Measurements from ENCODE around the gene GRID1.

DNA sequence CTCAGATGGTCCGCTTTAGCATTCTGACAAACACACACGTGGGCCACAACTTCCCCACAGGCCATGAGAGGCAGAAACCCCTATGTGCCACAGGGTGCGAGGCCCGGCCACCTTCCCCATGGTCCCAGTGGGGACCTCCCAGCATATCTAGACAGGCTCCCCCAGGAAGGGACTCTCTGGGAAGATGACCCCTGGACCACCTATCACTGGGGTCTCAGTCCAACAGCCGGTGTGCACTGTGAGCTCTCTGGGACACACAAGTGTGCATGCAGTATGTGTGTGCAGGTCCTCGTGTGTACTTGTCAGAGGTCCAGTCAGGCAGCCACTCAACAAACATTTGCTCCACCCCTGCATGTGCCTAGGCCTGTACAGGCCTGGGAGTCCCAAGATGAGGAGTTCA, 18.7 kb downstream of the GRID1 start:
- TF ChIP-seq, protein P1, sequence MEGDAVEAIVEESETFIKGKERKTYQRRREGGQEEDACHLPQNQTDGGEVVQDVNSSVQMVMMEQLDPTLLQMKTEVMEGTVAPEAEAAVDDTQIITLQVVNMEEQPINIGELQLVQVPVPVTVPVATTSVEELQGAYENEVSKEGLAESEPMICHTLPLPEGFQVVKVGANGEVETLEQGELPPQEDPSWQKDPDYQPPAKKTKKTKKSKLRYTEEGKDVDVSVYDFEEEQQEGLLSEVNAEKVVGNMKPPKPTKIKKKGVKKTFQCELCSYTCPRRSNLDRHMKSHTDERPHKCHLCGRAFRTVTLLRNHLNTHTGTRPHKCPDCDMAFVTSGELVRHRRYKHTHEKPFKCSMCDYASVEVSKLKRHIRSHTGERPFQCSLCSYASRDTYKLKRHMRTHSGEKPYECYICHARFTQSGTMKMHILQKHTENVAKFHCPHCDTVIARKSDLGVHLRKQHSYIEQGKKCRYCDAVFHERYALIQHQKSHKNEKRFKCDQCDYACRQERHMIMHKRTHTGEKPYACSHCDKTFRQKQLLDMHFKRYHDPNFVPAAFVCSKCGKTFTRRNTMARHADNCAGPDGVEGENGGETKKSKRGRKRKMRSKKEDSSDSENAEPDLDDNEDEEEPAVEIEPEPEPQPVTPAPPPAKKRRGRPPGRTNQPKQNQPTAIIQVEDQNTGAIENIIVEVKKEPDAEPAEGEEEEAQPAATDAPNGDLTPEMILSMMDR (IDR thresholded peaks at IDR 0.05): no peak
- TF ChIP-seq POLR2A (IDR thresholded peaks at IDR 0.05): no peak
